HG03045 (cell line): ENCODE measurements around the gene SAMD8.
A peak's percentile ranks its signal among the peaks of the same experiment; 100 is the strongest.
"Not testable (repeated sequence)": the region's sequence is repeated elsewhere in the genome, so short reads cannot be mapped to it uniquely, and the experiment has no call there.

Experiments used
- ATAC-seq: cut with Tn5 transposase; IDR thresholded peaks from one replicate; pipeline ENCODE4 v1.9.1; 2021; ENCODE audit warnings: mild to moderate bottlenecking, moderate library complexity; ENCODE audit not compliant: unreplicated experiment

The SAMD8 gene

DNA sequence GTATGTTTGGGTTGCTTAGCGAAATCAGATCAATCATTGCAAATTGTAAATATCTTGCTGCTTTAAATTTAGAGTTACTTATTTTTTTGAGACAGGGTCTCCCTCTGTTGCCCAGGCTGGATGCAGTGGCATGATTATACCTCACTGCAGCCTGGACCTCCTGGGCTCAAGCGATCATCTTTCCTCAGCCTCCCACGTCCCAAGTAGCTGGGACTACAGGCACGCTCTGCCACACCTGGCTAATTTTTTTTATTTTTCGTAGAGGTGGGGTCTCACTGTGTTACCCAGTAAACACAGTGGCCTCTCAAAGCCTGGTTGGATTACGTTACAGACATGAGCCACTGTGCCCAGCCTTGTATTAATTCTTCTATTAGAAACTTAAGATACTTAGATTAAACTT lies 100.9 kb downstream of the SAMD8 start:
- no peak for ATAC-seq

- ATAC-seq = no peak
Observed at GRCh38 chr10:75220274-75220673, 108.8 kb downstream of the SAMD8 start.

DNA sequence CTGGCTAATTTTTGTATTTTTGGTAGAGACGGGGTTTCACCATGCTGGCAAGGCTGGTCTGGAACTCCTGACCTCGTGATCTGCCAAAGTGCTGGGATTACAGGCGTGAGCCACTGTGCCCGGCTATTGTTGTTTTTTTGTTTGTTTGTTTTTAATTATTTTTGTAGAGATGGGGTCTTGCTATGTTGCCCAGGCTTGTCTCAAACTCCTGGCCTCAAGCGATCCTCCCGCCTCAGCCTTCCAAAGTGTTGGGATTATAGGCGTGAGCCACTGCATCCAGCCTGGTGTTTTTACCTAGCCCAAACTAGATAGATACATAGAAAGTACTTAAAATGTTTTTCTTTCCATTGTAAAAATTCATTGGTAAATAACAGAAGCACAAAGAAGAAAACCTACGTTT lies 110.0 kb downstream of the SAMD8 start:
- not testable (repeated sequence) for ATAC-seq

GRCh38 chr10:75223507-75223906 lies 112.1 kb downstream of the SAMD8 start:
- ATAC-seq = no peak

DNA sequence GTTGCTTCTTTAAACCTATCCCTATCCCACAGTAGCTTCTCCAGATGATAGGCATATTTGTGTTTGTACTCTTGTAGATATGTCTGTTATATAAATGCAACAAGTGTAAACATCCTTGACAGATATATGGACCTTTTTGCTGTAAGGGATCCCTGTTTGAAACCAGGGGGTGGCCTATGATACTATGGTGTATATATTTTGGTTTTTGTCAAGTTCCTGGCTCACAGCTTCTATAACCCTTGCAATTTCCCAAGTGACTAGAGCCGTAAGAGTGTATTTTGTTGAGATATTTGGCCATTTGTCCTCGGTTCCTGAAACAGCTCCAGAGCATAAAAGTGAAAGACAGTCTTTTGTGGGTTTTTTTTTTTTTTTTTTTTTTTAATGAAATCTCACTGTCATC lies 114.6 kb downstream of the SAMD8 start:
- no peak for ATAC-seq

GRCh38 chr10:75226656-75227055 lies 115.2 kb downstream of the SAMD8 start:
- ATAC-seq = no peak

- ATAC-seq = no peak
Observed at GRCh38 chr10:75228278-75228677, 116.8 kb downstream of the SAMD8 start.

DNA sequence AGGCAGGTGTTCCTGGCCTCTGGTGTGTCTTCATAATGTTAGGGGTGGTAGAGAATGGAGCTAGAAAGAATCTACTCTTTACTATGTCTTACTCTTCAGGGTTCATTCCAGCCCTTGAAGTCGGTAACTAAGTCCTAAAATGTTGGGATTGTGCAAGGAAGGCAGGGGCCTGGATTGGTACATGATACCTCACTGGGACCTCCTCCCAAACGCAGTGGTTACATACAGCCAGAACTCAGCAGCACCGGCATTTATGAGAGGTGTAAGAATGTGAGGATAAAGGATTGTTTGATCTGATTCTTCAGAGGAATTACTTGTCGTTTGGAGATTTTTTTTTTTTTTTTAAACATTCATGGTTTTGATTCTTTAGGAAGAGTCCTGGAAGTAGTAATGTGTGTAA lies 117.4 kb downstream of the SAMD8 start:
- ATAC-seq = no peak

DNA sequence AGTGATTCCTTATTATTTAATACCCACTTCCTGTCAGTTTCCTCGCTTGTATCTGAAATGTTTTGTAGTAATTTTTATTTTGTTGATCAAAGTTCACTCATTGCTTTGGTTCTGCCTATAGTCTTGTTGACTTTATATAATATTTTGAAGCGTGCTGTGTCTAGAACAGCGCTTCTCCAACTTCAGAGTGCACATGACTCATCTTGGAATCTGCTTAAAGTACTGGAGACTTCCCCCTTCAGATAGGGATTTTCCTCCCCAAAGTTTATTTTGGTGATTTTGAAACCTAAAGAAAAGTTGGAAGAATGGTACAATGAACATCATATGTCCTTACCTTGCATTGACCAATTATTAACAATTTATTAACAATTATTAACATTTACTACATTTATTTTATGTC lies 118.5 kb downstream of the SAMD8 start:
- no peak for ATAC-seq

GRCh38 chr10:75230600-75231038 lies 119.2 kb downstream of the SAMD8 start:
- ATAC-seq = peak; percentile 28
